NT2/D1 (cell line): ENCODE data around the gene TRPM2.

Source experiments
- DNase-seq: peaks from one replicate; pipeline ENCODE4 v3.0.0-alpha.2; 2011; ENCODE audit warnings: low read depth, low spot score
- H3K27me3 ChIP-seq: 2 replicates; pipeline ENCODE4 v1.6.0; 2011; ENCODE audit warnings: mild to moderate bottlenecking; ENCODE audit not compliant: insufficient read length, insufficient read depth
- H3K36me3 ChIP-seq: 2 replicates; pipeline ENCODE4 v1.6.1; 2011; ENCODE audit warnings: mild to moderate bottlenecking, low read length, mixed read lengths; ENCODE audit not compliant: insufficient read depth, insufficient read length
- H3K4me1 ChIP-seq: 2 replicates; pipeline ENCODE4 v1.5.1; 2011; ENCODE audit not compliant: insufficient read depth, insufficient read length
- H3K4me3 ChIP-seq: 2 replicates; pipeline ENCODE4 v1.5.1; 2011; ENCODE audit warnings: low read depth; ENCODE audit not compliant: insufficient read length
- H3K9ac ChIP-seq: 2 replicates; pipeline ENCODE4 v1.6.0; 2011; ENCODE audit warnings: low read depth; ENCODE audit not compliant: insufficient read length
- H3K9me3 ChIP-seq: 2 replicates; pipeline ENCODE4 v1.5.1; 2011; ENCODE audit warnings: mild to moderate bottlenecking, low read length; ENCODE audit not compliant: insufficient read depth
- SUZ12 ChIP-seq: IDR thresholded peaks from 2 replicates; pipeline ENCODE4 v1.6.1; 2011; ENCODE audit not compliant: insufficient read length, insufficient read depth; ENCODE audit errors: extremely low read depth
- YY1 ChIP-seq: IDR thresholded peaks from 2 replicates; pipeline ENCODE4 v1.6.1; 2011; ENCODE audit not compliant: insufficient read length, insufficient read depth
- ZNF274 ChIP-seq: IDR thresholded peaks from 2 replicates; pipeline ENCODE4 v1.6.1; 2011; ENCODE audit warnings: mild to moderate bottlenecking, low read depth, low read length

TRPM2 gene

GRCh38 chr21:44353191-44353970 lies at the start of gene TRPM2:
Gene TRPM2 (plus strand): TSS chr21:44353621. CDS start chr21:44353701, 80 bp downstream.
- H3K9ac ChIP-seq = no peak within 1 kb of the TSS
- no peak for DNase-seq

GRCh38 chr21:44304011-44304616 lies 49.3 kb upstream of the TRPM2 start:
- Histone ChIP-seq H3K4me1 (peaks cover 56% of the 10 kb centered on the region), H3K36me3 (peaks cover 50% of the 10 kb centered on the region), H3K27me3 (no peaks in the 10 kb centered on the region), H3K9ac (peak overlapping the region; percentile 37), H3K4me3 (no peak overlapping the region), H3K9me3 (no peaks in the 10 kb centered on the region)
- TF ChIP-seq SUZ12 (no peak), ZNF274 (no peak), YY1 (no peak)
- DNase-seq = no peak

More at GRCh38 chr21:44353191-44353970, at the start of gene TRPM2:
- no peak within 1 kb of the TSS for H3K4me3 ChIP-seq
- peaks cover 4% of the 10 kb centered on the region for H3K4me1 ChIP-seq
- no peaks in the 10 kb centered on the region; the same call in 1 of the 2 replicates for H3K9me3 ChIP-seq
- no peaks in the 10 kb centered on the region for H3K36me3 ChIP-seq
- TF ChIP-seq YY1 (no peak), ZNF274 (no peak), SUZ12 (no peak)
- peaks cover 56% of the 10 kb centered on the region for H3K27me3 ChIP-seq

GRCh38 chr21:44304877-44305293 lies 48.5 kb upstream of the TRPM2 start:
- Histone ChIP-seq H3K36me3 (peaks cover 57% of the 10 kb centered on the region), H3K4me1 (peaks cover 61% of the 10 kb centered on the region), H3K27me3 (no peaks in the 10 kb centered on the region), H3K4me3 (no peak overlapping the region), H3K9ac (peak overlapping the region; percentile 43), H3K9me3 (no peaks in the 10 kb centered on the region)
- DNase-seq = peak; percentile 39
- TF ChIP-seq SUZ12 (no peak), YY1 (no peak), ZNF274 (no peak)

- no peak for DNase-seq
- peak overlapping the region; percentile 52 for H3K9ac ChIP-seq
- no peak overlapping the region for H3K4me3 ChIP-seq
- TF ChIP-seq ZNF274 = no peak
- TF ChIP-seq YY1 = no peak
- no peak for TF ChIP-seq SUZ12
- H3K36me3 ChIP-seq = peaks cover 65% of the 10 kb centered on the region
- H3K27me3 ChIP-seq = no peaks in the 10 kb centered on the region
- H3K9me3 ChIP-seq = no peaks in the 10 kb centered on the region
- peaks cover 65% of the 10 kb centered on the region for H3K4me1 ChIP-seq
These were observed 47.7 kb upstream of the TRPM2 start for GRCh38 chr21:44305691-44306090.

GRCh38 chr21:44306936-44307704 lies 46.3 kb upstream of the TRPM2 start:
- no peaks in the 10 kb centered on the region for H3K9me3 ChIP-seq
- TF ChIP-seq ZNF274 (no peak), SUZ12 (no peak), YY1 (no peak)
- no peak overlapping the region for H3K4me3 ChIP-seq
- H3K27me3 ChIP-seq = no peaks in the 10 kb centered on the region
- H3K9ac ChIP-seq = peak overlapping the region; percentile 43
- peaks cover 76% of the 10 kb centered on the region for H3K36me3 ChIP-seq
- DNase-seq = no peak
- peaks cover 56% of the 10 kb centered on the region for H3K4me1 ChIP-seq

GRCh38 chr21:44310628-44311507 lies 42.6 kb upstream of the TRPM2 start:
- Histone ChIP-seq H3K4me3 (no peak overlapping the region), H3K9me3 (no peaks in the 10 kb centered on the region), H3K4me1 (peaks cover 36% of the 10 kb centered on the region), H3K36me3 (peaks cover 95% of the 10 kb centered on the region), H3K27me3 (no peaks in the 10 kb centered on the region), H3K9ac (no peak overlapping the region)
- TF ChIP-seq SUZ12 (no peak), ZNF274 (no peak), YY1 (no peak)
- DNase-seq = no peak

GRCh38 chr21:44312089-44312488 lies 41.3 kb upstream of the TRPM2 start:
- no peak overlapping the region for H3K4me3 ChIP-seq
- H3K9ac ChIP-seq = no peak overlapping the region
- H3K9me3 ChIP-seq = no peaks in the 10 kb centered on the region
- TF ChIP-seq YY1 (no peak), SUZ12 (no peak), ZNF274 (no peak)
- H3K4me1 ChIP-seq = peaks cover 24% of the 10 kb centered on the region
- no peaks in the 10 kb centered on the region for H3K27me3 ChIP-seq
- no peak for DNase-seq
- H3K36me3 ChIP-seq = peaks cover 95% of the 10 kb centered on the region
